ENCODE measurements around the gene ADGRA1. TPM values are rescaled to one million over a fixed set of nuclear protein-coding genes. Genes with fewer than 3 reads are reported as not detected.
"Not testable (repeated sequence)": the region's sequence is repeated elsewhere in the genome, so short reads cannot be mapped to it uniquely, and the experiment has no call there.

Gene ADGRA1
- total RNA-seq, 4 donors from 2014 or later, result not detected

DNA sequence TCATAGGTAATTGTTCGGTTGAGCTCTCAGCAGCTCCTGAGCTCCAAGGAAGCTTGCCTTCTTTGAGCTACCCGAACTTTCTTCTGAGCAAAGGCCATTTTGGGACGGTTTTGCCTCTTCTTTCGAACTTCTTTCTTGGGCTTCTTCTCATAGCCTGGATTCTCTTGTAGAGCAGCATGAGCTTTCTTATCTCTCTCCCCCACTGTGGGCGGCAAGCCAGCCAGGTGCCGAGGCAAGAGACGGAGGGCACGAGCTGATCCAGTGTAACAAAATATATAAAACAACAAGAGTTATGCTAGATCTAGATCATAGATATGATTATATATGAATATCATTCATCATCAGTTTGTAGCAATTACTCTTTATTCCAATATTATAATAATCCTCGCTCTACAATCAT lies 55.8 kb downstream of the ADGRA1 start:
- no peak overlapping the region for H3K27ac ChIP-seq
- H3K9me3 ChIP-seq, result no peaks in the 10 kb centered on the region
- H3K36me3 ChIP-seq, result no peaks in the 10 kb centered on the region
- no peaks in the 10 kb centered on the region for H3K4me1 ChIP-seq
- intact Hi-C loops (cut with DNase I; ENCODE audit: low total_unique reads), result no loop called here
- H3K4me3 ChIP-seq, result no peak overlapping the region
- in situ Hi-C loops (cut with MboI; ENCODE audit: low sequenced_read_pairs in 4 of 4), result no loop called here
- TF ChIP-seq, protein P1, sequence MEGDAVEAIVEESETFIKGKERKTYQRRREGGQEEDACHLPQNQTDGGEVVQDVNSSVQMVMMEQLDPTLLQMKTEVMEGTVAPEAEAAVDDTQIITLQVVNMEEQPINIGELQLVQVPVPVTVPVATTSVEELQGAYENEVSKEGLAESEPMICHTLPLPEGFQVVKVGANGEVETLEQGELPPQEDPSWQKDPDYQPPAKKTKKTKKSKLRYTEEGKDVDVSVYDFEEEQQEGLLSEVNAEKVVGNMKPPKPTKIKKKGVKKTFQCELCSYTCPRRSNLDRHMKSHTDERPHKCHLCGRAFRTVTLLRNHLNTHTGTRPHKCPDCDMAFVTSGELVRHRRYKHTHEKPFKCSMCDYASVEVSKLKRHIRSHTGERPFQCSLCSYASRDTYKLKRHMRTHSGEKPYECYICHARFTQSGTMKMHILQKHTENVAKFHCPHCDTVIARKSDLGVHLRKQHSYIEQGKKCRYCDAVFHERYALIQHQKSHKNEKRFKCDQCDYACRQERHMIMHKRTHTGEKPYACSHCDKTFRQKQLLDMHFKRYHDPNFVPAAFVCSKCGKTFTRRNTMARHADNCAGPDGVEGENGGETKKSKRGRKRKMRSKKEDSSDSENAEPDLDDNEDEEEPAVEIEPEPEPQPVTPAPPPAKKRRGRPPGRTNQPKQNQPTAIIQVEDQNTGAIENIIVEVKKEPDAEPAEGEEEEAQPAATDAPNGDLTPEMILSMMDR (IDR thresholded peaks at IDR 0.05 in 4 of 5, conservative IDR thresholded peaks at IDR 0.05 in 1 of 5), result no peak
- TF ChIP-seq POLR2A (IDR thresholded peaks at IDR 0.05), result no peak
- H3K27me3 ChIP-seq, result peaks cover 15 to 36% (median 22%) of the 10 kb centered on the region in 3 donors
- DNase-seq (no peak), ATAC-seq (no peak)

DNA sequence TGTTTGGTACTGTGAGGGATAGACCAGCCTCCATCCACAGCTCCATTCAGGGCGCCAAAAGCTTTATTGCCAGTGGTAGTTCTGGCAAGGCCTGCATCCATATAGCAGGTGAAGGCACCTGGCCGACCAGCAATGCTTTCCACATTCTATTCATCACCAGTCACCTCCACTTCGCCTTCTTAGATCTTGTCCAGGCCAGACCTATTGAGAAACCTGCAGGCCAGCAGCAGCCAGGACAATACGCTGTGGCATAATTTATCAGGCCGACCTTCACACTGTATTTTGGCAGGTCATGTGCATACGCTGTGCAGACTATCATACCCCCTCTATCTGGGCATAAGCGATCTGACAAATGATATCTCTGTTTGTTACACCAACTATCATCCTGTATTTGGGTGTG lies 57.0 kb downstream of the ADGRA1 start:
- no peaks in the 10 kb centered on the region for H3K36me3 ChIP-seq
- intact Hi-C loops (cut with DNase I; ENCODE audit: low total_unique reads), result no loop called here
- in situ Hi-C loops (cut with MboI; ENCODE audit: low sequenced_read_pairs in 4 of 4), result no loop called here
- peaks cover 15 to 42% (median 30%) of the 10 kb centered on the region in 3 donors for H3K27me3 ChIP-seq
- ATAC-seq, result no peak
- no peaks in the 10 kb centered on the region for H3K9me3 ChIP-seq
- no peak for TF ChIP-seq POLR2A (IDR thresholded peaks at IDR 0.05)
- TF ChIP-seq, protein P1 (IDR thresholded peaks at IDR 0.05 in 4 of 5, conservative IDR thresholded peaks at IDR 0.05 in 1 of 5), result no peak
- H3K4me1 ChIP-seq, result no peaks in the 10 kb centered on the region
- no peak overlapping the region for H3K4me3 ChIP-seq
- no peak for DNase-seq
- no peak overlapping the region for H3K27ac ChIP-seq

DNA sequence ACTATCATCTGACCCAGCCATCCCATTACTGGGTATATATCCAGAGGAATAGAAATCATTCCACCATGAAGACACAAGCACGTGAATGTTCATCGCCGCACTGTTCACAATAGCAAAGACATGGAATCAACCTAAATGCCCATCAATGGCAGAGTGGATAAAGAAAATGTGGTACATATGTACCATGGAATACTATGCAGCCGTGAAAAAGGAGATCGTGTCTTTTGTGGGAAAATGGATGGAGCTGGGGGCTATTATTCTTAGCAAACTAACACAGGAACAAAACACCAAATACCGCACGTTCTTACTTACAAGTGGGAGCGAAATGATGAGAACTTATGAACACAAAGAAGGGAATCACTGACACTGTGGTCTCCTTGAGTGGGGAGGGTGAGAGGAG lies 62.5 kb downstream of the ADGRA1 start:
- in situ Hi-C loops (cut with MboI; ENCODE audit: low sequenced_read_pairs in 4 of 4), result no loop called here
- TF ChIP-seq POLR2A (IDR thresholded peaks at IDR 0.05), result no peak
- TF ChIP-seq, protein P1 (IDR thresholded peaks at IDR 0.05 in 4 of 5, conservative IDR thresholded peaks at IDR 0.05 in 1 of 5), result no peak
- ATAC-seq (no peak), DNase-seq (no peak)
- Histone ChIP-seq H3K4me3 (no peak overlapping the region), H3K27ac (no peak overlapping the region), H3K27me3 (peaks cover 19 to 39% (median 35%) of the 10 kb centered on the region in 3 donors), H3K36me3 (no peaks in the 10 kb centered on the region), H3K4me1 (no peaks in the 10 kb centered on the region), H3K9me3 (no peaks in the 10 kb centered on the region)
- intact Hi-C loops (cut with DNase I; ENCODE audit: low total_unique reads), result no loop called here

GRCh38 chr10:133150656-133151055 lies 62.9 kb downstream of the ADGRA1 start:
- TF ChIP-seq, protein P1 (IDR thresholded peaks at IDR 0.05 in 4 of 5, conservative IDR thresholded peaks at IDR 0.05 in 1 of 5), result no peak
- TF ChIP-seq POLR2A (IDR thresholded peaks at IDR 0.05), result no peak
- H3K4me3 ChIP-seq, result no peak overlapping the region
- in situ Hi-C loops (cut with MboI; ENCODE audit: low sequenced_read_pairs in 4 of 4), result no loop called here
- DNase-seq (no peak), ATAC-seq (no peak)
- intact Hi-C loops (cut with DNase I; ENCODE audit: low total_unique reads), result no loop called here
- H3K27ac ChIP-seq, result no peak overlapping the region
- peaks cover 19 to 39% (median 34%) of the 10 kb centered on the region in 3 donors for H3K27me3 ChIP-seq
- H3K9me3 ChIP-seq, result no peaks in the 10 kb centered on the region
- H3K36me3 ChIP-seq, result no peaks in the 10 kb centered on the region
- no peaks in the 10 kb centered on the region for H3K4me1 ChIP-seq

DNA sequence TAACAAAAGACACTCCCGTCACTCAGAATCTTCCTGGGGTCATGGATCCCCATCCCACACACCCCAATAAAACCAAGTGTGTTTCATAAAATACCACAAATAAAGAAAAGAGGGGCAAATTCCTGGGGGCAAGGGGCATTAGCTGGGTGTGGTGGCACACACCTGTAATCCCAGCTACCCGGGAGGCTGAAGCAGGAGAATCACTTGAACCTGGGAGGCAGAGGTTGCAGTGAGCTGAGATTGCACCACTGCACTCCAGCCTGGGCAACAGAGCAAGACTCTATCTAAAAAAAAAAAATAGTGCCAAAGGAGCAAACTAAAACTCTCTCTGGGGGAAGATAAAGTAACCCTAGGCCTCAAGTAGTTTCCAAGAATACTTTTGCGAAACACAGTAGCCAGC lies 63.3 kb downstream of the ADGRA1 start:
- H3K9me3 ChIP-seq; H3K4me1 ChIP-seq; intact Hi-C loops (cut with DNase I; ENCODE audit: low total_unique reads); ATAC-seq; DNase-seq; in situ Hi-C loops (cut with MboI; ENCODE audit: low sequenced_read_pairs in 4 of 4); H3K36me3 ChIP-seq; H3K27ac ChIP-seq; H3K4me3 ChIP-seq: not testable (repeated sequence)
- H3K27me3 ChIP-seq, result peaks cover 19 to 39% (median 30%) of the 10 kb centered on the region in 3 donors

All from gastrocnemius medialis (tissue), 4 donors.